Vagina (tissue), 2 donors: ENCODE measurements around the gene ISG15.

Source experiments
- POLR2A ChIP-seq, 2 donors: fragments of 450-650 bp; IDR thresholded peaks; one replicate each; pipeline ENCODE4 v1.6.1; 2017; ENCODE audit warnings: antibody characterized with exemption in 2 of 2, mild to moderate bottlenecking in 2 of 2, moderate library complexity in 2 of 2
- TF ChIP-seq, protein P1 (sequence below), 3 experiments: fragments of 450-650 bp in 2 of 3; fragments of 200-600 bp in 1 of 3; sonication (generic) in 1 of 3; IDR thresholded peaks; one replicate each; pipeline ENCODE4 v1.5.1; 2017 to 2019; ENCODE audit warnings: antibody characterized with exemption in 3 of 3, mild to moderate bottlenecking in 2 of 3, moderate library complexity in 2 of 3

DNA sequence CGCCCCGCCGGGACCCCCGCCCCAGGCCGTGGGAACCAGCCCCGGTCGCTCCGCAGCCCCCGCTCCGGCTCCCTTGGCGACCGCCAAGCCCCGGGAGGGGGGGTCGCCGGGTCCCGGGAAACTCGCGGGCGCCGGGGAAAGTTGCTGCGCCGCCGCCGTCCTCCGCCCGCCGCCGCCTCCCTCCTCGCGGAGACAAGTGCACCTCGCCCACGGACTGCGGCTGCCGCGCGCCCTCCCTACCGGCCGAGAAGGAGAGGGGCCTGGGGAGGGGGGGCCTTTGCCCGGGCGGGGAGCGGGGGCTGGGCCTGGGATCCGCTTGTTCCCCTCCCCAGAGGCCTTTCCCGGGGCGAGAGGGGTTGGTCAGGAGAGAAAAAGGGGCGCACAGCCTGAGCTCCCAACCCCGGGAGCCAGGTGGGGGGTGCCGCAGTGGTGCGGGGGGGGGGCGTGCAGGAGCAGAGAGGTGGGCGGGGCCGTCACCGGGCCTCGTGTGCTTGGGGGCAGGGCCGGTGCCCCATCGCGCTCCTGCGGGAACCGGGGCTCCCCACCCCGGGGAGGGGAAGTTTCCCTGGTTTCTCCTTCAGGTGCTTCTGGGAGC is 7.2 kb downstream of the ISG15 start:
- TF ChIP-seq, protein P1, sequence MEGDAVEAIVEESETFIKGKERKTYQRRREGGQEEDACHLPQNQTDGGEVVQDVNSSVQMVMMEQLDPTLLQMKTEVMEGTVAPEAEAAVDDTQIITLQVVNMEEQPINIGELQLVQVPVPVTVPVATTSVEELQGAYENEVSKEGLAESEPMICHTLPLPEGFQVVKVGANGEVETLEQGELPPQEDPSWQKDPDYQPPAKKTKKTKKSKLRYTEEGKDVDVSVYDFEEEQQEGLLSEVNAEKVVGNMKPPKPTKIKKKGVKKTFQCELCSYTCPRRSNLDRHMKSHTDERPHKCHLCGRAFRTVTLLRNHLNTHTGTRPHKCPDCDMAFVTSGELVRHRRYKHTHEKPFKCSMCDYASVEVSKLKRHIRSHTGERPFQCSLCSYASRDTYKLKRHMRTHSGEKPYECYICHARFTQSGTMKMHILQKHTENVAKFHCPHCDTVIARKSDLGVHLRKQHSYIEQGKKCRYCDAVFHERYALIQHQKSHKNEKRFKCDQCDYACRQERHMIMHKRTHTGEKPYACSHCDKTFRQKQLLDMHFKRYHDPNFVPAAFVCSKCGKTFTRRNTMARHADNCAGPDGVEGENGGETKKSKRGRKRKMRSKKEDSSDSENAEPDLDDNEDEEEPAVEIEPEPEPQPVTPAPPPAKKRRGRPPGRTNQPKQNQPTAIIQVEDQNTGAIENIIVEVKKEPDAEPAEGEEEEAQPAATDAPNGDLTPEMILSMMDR (IDR thresholded peaks at IDR 0.05) = no peak
- TF ChIP-seq POLR2A (IDR thresholded peaks at IDR 0.05) = no peak
